Muscle layer of duodenum (tissue), 2 donors: Measurements from ENCODE around the gene APOC4.

Experiments used
- H3K27ac ChIP-seq: one replicate; pipeline ENCODE4 v1.7.0; 2013; ENCODE audit warnings: mild to moderate bottlenecking, low read length
- H3K27me3 ChIP-seq: one replicate; pipeline ENCODE4 v1.7.0; 2013; ENCODE audit warnings: low read depth, mild to moderate bottlenecking, control low read depth, low read length
- H3K36me3 ChIP-seq, 2 donors: one replicate each; pipeline ENCODE4 v1.7.0; 2013; ENCODE audit warnings: low read length in 2 of 2, control low read depth in 1 of 2, mild to moderate bottlenecking in 1 of 2; ENCODE audit not compliant: insufficient read depth in 2 of 2, control insufficient read depth in 1 of 2
- H3K4me1 ChIP-seq, 2 donors: one replicate each; pipeline ENCODE4 v1.7.0; 2013; ENCODE audit warnings: low read length in 2 of 2, mild to moderate bottlenecking in 2 of 2, control low read depth in 1 of 2, moderate library complexity in 1 of 2; ENCODE audit not compliant: insufficient read depth in 2 of 2, control insufficient read depth in 1 of 2
- H3K4me3 ChIP-seq, 2 donors: one replicate each; pipeline ENCODE4 v1.7.0; 2013; ENCODE audit warnings: low read length in 2 of 2, low read depth in 1 of 2, mild to moderate bottlenecking in 1 of 2
- H3K9me3 ChIP-seq, 2 donors: one replicate each; pipeline ENCODE4 v1.7.0; 2013; ENCODE audit warnings: low read length in 2 of 2, control low read depth in 1 of 2, mild to moderate bottlenecking in 1 of 2; ENCODE audit not compliant: control insufficient read depth in 1 of 2
- donor health status: healthy.

APOC4 gene

GRCh38 chr19:44942067-44942571, at the start of gene APOC4:
APOC4 (plus strand) TSS chr19:44942237; CDS start chr19:44942278, 41 bp downstream.
- H3K4me3 ChIP-seq: no peak within 1 kb of the TSS
- H3K27ac ChIP-seq: no peak within 1 kb of the TSS
- H3K9me3 ChIP-seq: no peaks in the 10 kb centered on the region
- H3K4me1 ChIP-seq: no peaks in the 10 kb centered on the region
- no peaks in the 10 kb centered on the region for H3K36me3 ChIP-seq
- no peaks in the 10 kb centered on the region for H3K27me3 ChIP-seq

- H3K36me3 ChIP-seq: peaks cover 24 to 52% of the 10 kb centered on the region in 2 donors
- H3K27me3 ChIP-seq: no peaks in the 10 kb centered on the region
- no peak overlapping the region for H3K27ac ChIP-seq
- peaks cover 12 to 23% of the 10 kb centered on the region in 2 donors for H3K4me1 ChIP-seq
- H3K4me3 ChIP-seq: peak overlapping the region in 1 of 2 donors; percentile 68
- H3K9me3 ChIP-seq: no peaks in the 10 kb centered on the region
These were observed 49.1 kb upstream of the APOC4 start for GRCh38 chr19:44892932-44893331.

DNA sequence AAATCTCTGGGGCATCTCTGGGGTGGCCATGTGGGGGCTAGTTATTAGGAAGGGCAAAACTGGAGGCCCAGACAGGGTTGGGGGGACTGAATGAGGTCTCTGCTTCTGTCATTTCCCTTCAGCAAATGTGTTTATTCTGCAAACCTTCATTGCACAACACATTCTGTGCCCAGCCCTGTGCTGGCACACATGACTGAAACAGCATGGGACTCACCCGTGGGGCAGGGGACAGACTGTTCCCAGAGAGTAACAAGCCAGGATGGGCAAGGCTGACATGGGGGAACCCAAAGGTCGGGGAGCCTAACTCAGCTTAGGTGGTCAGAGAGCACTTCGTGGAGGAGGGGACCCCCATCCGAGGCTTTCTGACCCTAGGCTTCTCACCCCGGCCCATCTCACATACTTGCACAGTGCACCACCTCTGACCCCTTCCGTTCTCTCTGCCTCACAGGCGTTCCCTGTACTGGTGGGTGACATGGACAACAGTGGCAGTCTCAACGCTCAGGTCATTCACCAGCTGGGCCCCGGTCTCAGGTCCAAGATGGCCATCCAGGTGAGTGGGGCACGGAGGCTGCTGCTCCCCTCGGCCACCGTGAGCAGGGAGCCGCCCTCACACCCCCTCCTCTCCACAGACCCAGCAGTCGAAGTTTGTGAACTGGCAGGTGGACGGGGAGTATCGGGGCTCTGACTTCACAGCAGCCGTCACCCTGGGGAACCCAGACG, 48.5 kb upstream of the APOC4 start:
- H3K4me3 ChIP-seq: no peak overlapping the region
- H3K27ac ChIP-seq: no peak overlapping the region
- H3K27me3 ChIP-seq: no peaks in the 10 kb centered on the region
- H3K4me1 ChIP-seq: peaks cover 12 to 23% of the 10 kb centered on the region in 2 donors
- H3K36me3 ChIP-seq: peaks cover 24 to 56% of the 10 kb centered on the region in 2 donors
- no peaks in the 10 kb centered on the region for H3K9me3 ChIP-seq

- Histone ChIP-seq H3K27ac (no peak overlapping the region), H3K4me3 (no peak overlapping the region), H3K9me3 (no peaks in the 10 kb centered on the region), H3K36me3 (peaks cover 24 to 56% of the 10 kb centered on the region in 2 donors), H3K27me3 (no peaks in the 10 kb centered on the region), H3K4me1 (peaks cover 12 to 23% of the 10 kb centered on the region in 2 donors)
These were observed 48.0 kb upstream of the APOC4 start for GRCh38 chr19:44894052-44894400.

DNA sequence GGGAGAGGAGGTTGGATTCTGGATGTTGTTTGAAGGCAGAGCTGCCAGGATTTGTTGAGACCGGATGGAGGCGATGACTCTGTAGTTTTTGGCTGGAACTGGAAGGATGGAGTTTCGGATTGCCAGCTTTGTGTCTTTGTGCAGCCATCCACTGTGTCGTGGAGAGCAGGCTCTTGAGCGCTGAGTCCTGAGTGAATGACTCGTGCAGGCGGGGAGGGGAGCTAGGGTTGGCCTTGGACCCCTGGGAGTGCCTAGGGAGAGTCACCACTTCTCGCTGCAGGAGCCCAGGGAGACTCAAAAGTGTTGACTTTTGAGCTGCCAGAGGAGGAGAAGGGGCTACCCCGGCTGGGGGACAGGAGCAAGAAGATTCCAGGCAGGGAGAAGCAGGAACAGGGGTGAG, 47.1 kb upstream of the APOC4 start:
- H3K4me1 ChIP-seq: peaks cover 8 to 17% of the 10 kb centered on the region in 2 donors
- H3K4me3 ChIP-seq: no peak overlapping the region
- H3K27ac ChIP-seq: no peak overlapping the region
- H3K27me3 ChIP-seq: no peaks in the 10 kb centered on the region
- peaks cover 25 to 62% of the 10 kb centered on the region in 2 donors for H3K36me3 ChIP-seq
- no peaks in the 10 kb centered on the region for H3K9me3 ChIP-seq

DNA sequence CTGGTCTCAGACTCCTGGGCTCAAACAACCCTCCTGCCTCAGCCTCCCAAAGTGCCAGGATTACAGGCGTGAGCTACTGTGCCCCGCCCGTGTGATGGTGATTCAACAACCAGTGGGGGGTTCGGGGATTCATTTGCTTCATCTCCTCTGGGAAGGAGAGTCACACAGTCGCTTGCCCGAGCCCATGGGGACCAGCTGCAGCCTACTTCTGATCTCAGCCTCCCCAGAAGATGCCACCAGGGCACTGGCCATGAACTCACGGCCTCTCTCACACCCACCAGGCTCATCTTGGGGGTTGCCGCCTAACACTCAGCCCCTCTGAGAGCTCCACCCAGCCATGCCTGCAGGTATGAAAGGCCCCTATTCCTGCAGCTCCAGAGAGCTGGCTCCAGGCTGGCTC, 44.2 kb upstream of the APOC4 start:
- no peaks in the 10 kb centered on the region for H3K27me3 ChIP-seq
- H3K4me1 ChIP-seq: peaks cover 0 to 2% of the 10 kb centered on the region in 2 donors
- no peak overlapping the region for H3K27ac ChIP-seq
- no peaks in the 10 kb centered on the region for H3K9me3 ChIP-seq
- no peak overlapping the region for H3K4me3 ChIP-seq
- peaks cover 37 to 85% of the 10 kb centered on the region in 2 donors for H3K36me3 ChIP-seq

- H3K4me3 ChIP-seq: no peak overlapping the region
- peaks cover 22 to 63% of the 10 kb centered on the region in 2 donors for H3K36me3 ChIP-seq
- peaks cover 10% of the 10 kb centered on the region for H3K27me3 ChIP-seq
- no peak overlapping the region for H3K27ac ChIP-seq
- no peaks in the 10 kb centered on the region for H3K9me3 ChIP-seq
- H3K4me1 ChIP-seq: peaks cover 0 to 6% of the 10 kb centered on the region in 2 donors
These were observed 41.5 kb upstream of the APOC4 start for GRCh38 chr19:44900328-44901244.

- Histone ChIP-seq H3K4me3 (no peak overlapping the region), H3K4me1 (peaks cover 0 to 17% of the 10 kb centered on the region in 2 donors), H3K27ac (no peak overlapping the region), H3K27me3 (peaks cover 20% of the 10 kb centered on the region), H3K9me3 (no peaks in the 10 kb centered on the region), H3K36me3 (peaks cover 14 to 37% of the 10 kb centered on the region in 2 donors)
These were observed 38.8 kb upstream of the APOC4 start for GRCh38 chr19:44903216-44903601.

- Histone ChIP-seq H3K27me3 (peaks cover 20% of the 10 kb centered on the region), H3K36me3 (peaks cover 14 to 36% of the 10 kb centered on the region in 2 donors), H3K27ac (no peak overlapping the region), H3K4me1 (peaks cover 0 to 17% of the 10 kb centered on the region in 2 donors), H3K9me3 (no peaks in the 10 kb centered on the region), H3K4me3 (no peak overlapping the region)
These were observed 38.2 kb upstream of the APOC4 start for GRCh38 chr19:44903602-44904425.

GRCh38 chr19:44904426-44904994, 37.5 kb upstream of the APOC4 start:
- Histone ChIP-seq H3K27ac (no peak overlapping the region), H3K4me3 (no peak overlapping the region), H3K4me1 (peaks cover 0 to 17% of the 10 kb centered on the region in 2 donors), H3K9me3 (no peaks in the 10 kb centered on the region), H3K36me3 (peaks cover 14 to 34% of the 10 kb centered on the region in 2 donors), H3K27me3 (peaks cover 20% of the 10 kb centered on the region)
